IMR-90 (cell line): Measurements from ENCODE around the gene PI4KA. TPM values are rescaled to one million over a fixed set of nuclear protein-coding genes. Genes with fewer than 3 reads are reported as not detected.

ENCODE experiments used
- ATAC-seq: fragments of 200-7000 bp; cut with Tn5 transposase; 2 replicates; pipeline ENCODE4 v1.9.1; 2020; ENCODE audit warnings: low read depth, mild to moderate bottlenecking, moderate library complexity
- BruUV-seq: library from RNA; stranded (reverse); fragments of 400-500 nt; replicated peaks from 2 replicates; lab custom pipeline; 2021; lab: Mats Ljungman, UMichigan
- CTCF ChIA-PET: fragments of 300-600 bp; formaldehyde crosslinking; extraction: SDS; loops from one replicate; lab custom pipeline; 2021; ENCODE audit warnings: antibody characterized with exemption; lab: Yijun Ruan, JAX
- POLR2A ChIA-PET: fragments of 300-600 bp; sonication (Branson Sonifier 250); formaldehyde crosslinking; loops from one replicate; lab custom pipeline; 2022; ENCODE audit warnings: antibody characterized with exemption; ENCODE audit not compliant: unreplicated experiment; lab: Charles Lee
- DNase-seq: peaks from one replicate; pipeline ENCODE4 v3.0.0; 2013
- H2AFZ ChIP-seq: replicated peaks from 2 replicates; pipeline ENCODE3; 2013; ENCODE audit warnings: low read length, mild to moderate bottlenecking; ENCODE audit not compliant: poor library complexity
- H2AK5ac ChIP-seq: 2 replicates; pipeline ENCODE4 v1.6.1; 2013; ENCODE audit warnings: low read depth, low read length, inconsistent platforms
- H2AK9ac ChIP-seq: replicated peaks from 2 replicates; pipeline ENCODE3; 2013; ENCODE audit warnings: mild to moderate bottlenecking, low read depth, low read length, moderate library complexity; ENCODE audit not compliant: poor library complexity
- H2BK120ac ChIP-seq: 2 replicates; pipeline ENCODE4 v1.6.1; 2013; ENCODE audit warnings: low read depth, low read length, inconsistent platforms
- H2BK15ac ChIP-seq: 3 replicates; pipeline ENCODE4 v1.6.1; 2013; ENCODE audit warnings: low read depth, low read length, inconsistent platforms
- H2BK20ac ChIP-seq: 2 replicates; pipeline ENCODE4 v1.6.1; 2013; ENCODE audit warnings: low read depth, mild to moderate bottlenecking, inconsistent platforms, low read length, moderate library complexity
- H2BK5ac ChIP-seq: 2 replicates; pipeline ENCODE4 v1.6.1; 2013; ENCODE audit warnings: mild to moderate bottlenecking, low read depth, low read length, inconsistent platforms; ENCODE audit not compliant: poor library complexity, severe bottlenecking
- H3K14ac ChIP-seq: replicated peaks from 2 replicates; pipeline ENCODE4 v1.6.1; 2013; ENCODE audit warnings: low read depth, low read length, inconsistent platforms
- H3K18ac ChIP-seq: 2 replicates; pipeline ENCODE4 v1.6.1; 2013; ENCODE audit warnings: low read depth, low read length, control low read depth
- H3K23ac ChIP-seq: 2 replicates; pipeline ENCODE4 v1.6.1; 2013; ENCODE audit warnings: low read depth, low read length, inconsistent platforms
- H3K27ac ChIP-seq: 2 replicates; pipeline ENCODE4 v1.5.1; 2013; ENCODE audit warnings: mild to moderate bottlenecking, control low read depth, low read length; ENCODE audit not compliant: insufficient read depth
- H3K27me3 ChIP-seq: 2 replicates; pipeline ENCODE4 v1.6.1; 2013; ENCODE audit warnings: low read length; ENCODE audit not compliant: control insufficient read depth, insufficient read depth
- H3K36me3 ChIP-seq: 2 replicates; pipeline ENCODE4 v1.6.1; 2013; ENCODE audit warnings: low read length, mixed read lengths; ENCODE audit not compliant: control insufficient read depth, insufficient read depth
- H3K4ac ChIP-seq: 2 replicates; pipeline ENCODE4 v1.6.1; 2013; ENCODE audit warnings: low read depth, low read length, inconsistent platforms
- H3K4me1 ChIP-seq: 2 replicates; pipeline ENCODE4 v1.6.1; 2013; ENCODE audit warnings: low read length, mixed read lengths; ENCODE audit not compliant: control insufficient read depth, insufficient read depth
- H3K4me2 ChIP-seq: 2 replicates; pipeline ENCODE4 v1.6.1; 2013; ENCODE audit warnings: low read depth, mild to moderate bottlenecking, control low read depth, low read length, moderate library complexity
- H3K4me3 ChIP-seq: 2 replicates; pipeline ENCODE4 v1.5.1; 2013; ENCODE audit warnings: low read depth, mild to moderate bottlenecking, control low read depth, low read length, moderate library complexity; ENCODE audit not compliant: insufficient read depth
- H3K56ac ChIP-seq: 2 replicates; pipeline ENCODE4 v1.6.1; 2013; ENCODE audit warnings: low read length, inconsistent platforms; ENCODE audit not compliant: insufficient read depth; ENCODE audit errors: extremely low read depth
- H3K79me1 ChIP-seq, 2 experiments: 2 replicates each; pipeline ENCODE4 v1.6.1; 2013; ENCODE audit warnings: low read length in 2 of 2, inconsistent platforms in 1 of 2, low read depth in 1 of 2
- H3K9ac ChIP-seq: 2 replicates; pipeline ENCODE4 v1.6.1; 2013; ENCODE audit warnings: low read depth, low read length, control low read depth
- H3K9me1 ChIP-seq: 2 replicates; pipeline ENCODE4 v1.6.1; 2013; ENCODE audit warnings: low read length, inconsistent platforms; ENCODE audit not compliant: insufficient read depth
- H3K9me3 ChIP-seq: 2 replicates; pipeline ENCODE4 v1.6.1; 2013; ENCODE audit warnings: low read length; ENCODE audit not compliant: control insufficient read depth, insufficient read depth
- H4K20me1 ChIP-seq: 2 replicates; pipeline ENCODE4 v1.6.1; 2013; ENCODE audit warnings: low read length, inconsistent platforms; ENCODE audit not compliant: insufficient read depth
- H4K5ac ChIP-seq: 2 replicates; pipeline ENCODE4 v1.6.1; 2013; ENCODE audit warnings: mild to moderate bottlenecking, low read depth, low read length, control low read depth
- H4K8ac ChIP-seq, 2 experiments: 2 replicates each; pipeline ENCODE4 v1.6.1; 2013; ENCODE audit warnings: low read depth in 2 of 2, low read length in 2 of 2, control low read depth in 1 of 2, inconsistent platforms in 1 of 2
- H4K91ac ChIP-seq: 2 replicates; pipeline ENCODE4 v1.6.1; 2013; ENCODE audit warnings: low read depth, low read length, inconsistent platforms; ENCODE audit not compliant: insufficient read depth
- CTCF ChIP-seq: conservative IDR thresholded peaks from 2 replicates; pipeline ENCODE4 v1.5.1; 2012; ENCODE audit warnings: mild to moderate bottlenecking, low read depth, low read length, improper control_type of control experiment
- SMC3 ChIP-seq: fragments of 150-350 bp; IDR thresholded peaks from 2 replicates; pipeline ENCODE4 v1.6.1; 2016; ENCODE audit warnings: low read depth, mild to moderate bottlenecking, antibody characterized with exemption, low read length, moderate library complexity
- WGBS, 2 experiments: methylation state at CpG; one replicate each; pipeline versions ENCODE4 v1.1.5 to v1.1.7; 2013; ENCODE audit warnings: missing lambda C conversion rate in 2 of 2; ENCODE audit not compliant: insufficient read length in 1 of 2; ENCODE audit errors: extremely low coverage in 2 of 2; 5-methylcytosine and 5-hydroxymethylcytosine counted together
- dilution Hi-C: fragments of 300-500 bp; cut with HindIII; formaldehyde crosslinking; loops from one replicate; pipeline ENCODE4 v1.14.3; 2018; ENCODE audit warnings: low sequenced_read_pairs; ENCODE audit not compliant: unreplicated experiment
- in situ Hi-C: fragments of 300-500 bp; cut with MboI; formaldehyde crosslinking; loops from 3 replicates; pipeline ENCODE4 v1.14.3; 2019; ENCODE audit warnings: low sequenced_read_pairs, inconsistent platforms, mixed read lengths
- intact Hi-C: fragments of 100-400 bp; cut with micrococcal nuclease; formaldehyde crosslinking; loops from 2 replicates; pipeline ENCODE4 v1.10.0; 2022
- polyA plus RNA-seq, 3 experiments: library from polyadenylated mRNA; depleted of rRNA; stranded (reverse); fragments of >200 nt; gene quantifications; 2 replicates each; pipeline ENCODE4 v1.2.3, GENCODE V29; 2012; ENCODE audit warnings: low replicate concordance in 1 of 3
- total RNA-seq: library from RNA; depleted of rRNA; stranded (reverse); fragments of >200 nt; gene quantifications from 2 replicates; pipeline ENCODE4 v1.2.3, GENCODE V29; 2012

Gene PI4KA
- total and polyA plus RNA-seq, 2 of the 4 experiments (the other 2 are of a cell fraction): 16.8 to 35.5 TPM

DNA sequence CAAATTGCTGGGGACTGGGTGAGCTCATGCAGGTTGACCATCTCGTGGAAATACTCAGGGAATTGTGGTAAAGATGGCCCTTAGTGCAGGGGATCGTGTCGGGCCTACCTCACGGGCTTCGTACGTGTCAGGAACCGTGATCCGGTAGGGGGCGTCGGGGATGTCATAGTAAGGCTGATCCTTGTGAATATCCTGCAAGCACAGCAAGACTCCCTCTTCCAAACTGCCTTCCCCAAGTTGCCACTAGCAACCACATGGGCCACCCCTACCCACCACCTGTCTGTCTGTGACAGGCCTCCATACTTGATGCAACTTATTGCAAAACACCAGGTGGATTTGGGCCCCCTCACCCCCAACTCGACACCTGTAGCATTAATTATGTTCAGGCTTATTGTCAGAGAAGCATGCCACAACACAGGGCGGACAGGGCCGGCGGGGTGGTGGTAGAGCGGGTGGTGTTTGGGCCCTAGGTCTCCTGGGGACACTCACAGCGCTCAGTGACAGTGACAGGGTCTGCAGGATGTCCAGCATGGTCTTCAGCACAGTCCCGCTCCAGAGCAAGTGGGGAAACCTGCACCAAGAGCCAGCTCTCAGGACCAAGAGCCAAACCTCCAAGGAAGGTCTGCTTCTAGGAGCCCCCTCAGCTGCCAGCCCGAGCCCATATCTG, 107.3 kb downstream of the PI4KA start:
- Histone ChIP-seq H2BK120ac (no peak overlapping the region), H3K4me2 (no peak overlapping the region), H4K5ac (no peak overlapping the region), H3K18ac (no peak overlapping the region), H3K14ac (no peak overlapping the region), H3K23ac (no peak overlapping the region), H3K4me3 (no peak overlapping the region), H3K9me3 (no peaks in the 10 kb centered on the region), H4K8ac (no peak overlapping the region), H4K91ac (no peak overlapping the region), H3K36me3 (peaks cover 44% of the 10 kb centered on the region), H2BK15ac (no peak overlapping the region), H2BK5ac (no peak overlapping the region), H3K4me1 (peaks cover 9% of the 10 kb centered on the region), H3K4ac (no peak overlapping the region), H3K9me1 (peaks cover 15% of the 10 kb centered on the region; the same call in 1 of the 2 replicates), H3K56ac (no peak overlapping the region), H2AFZ (no peak overlapping the region), H2AK9ac (peak overlapping the region; percentile 91), H3K79me1 (no peaks in the 10 kb centered on the region; a peak in 1 of 4 replicates), H2BK20ac (no peak overlapping the region), H3K9ac (no peak overlapping the region), H3K27ac (no peak overlapping the region), H2AK5ac (0 out of 2 replicates have a peak overlapping the region, but pooled peaks have one; percentile 20), H3K27me3 (no peaks in the 10 kb centered on the region), H4K20me1 (peaks cover 13% of the 10 kb centered on the region)
- in situ Hi-C loops (no loop called here), dilution Hi-C loops (no loop called here), intact Hi-C loops (no loop called here)
- TF ChIP-seq CTCF (0 out of 2 replicates have a peak, but pooled peaks have one; percentile 2), SMC3 (no peak)
- POLR2A ChIA-PET: no interaction called here
- WGBS, 2 experiments: 93% methylated on average over 12 of the region's 18 CpGs; no CpG with 5 or more reads in 1 of the 2 experiments
- CTCF ChIA-PET: interaction anchor here (0.9 kb wide), 1 partner anchor 10 kb away, joined by 8 read pairs; no protein-coding TSS in a partner anchor
- ATAC-seq (no peak), DNase-seq (no peak)
- BruUV-seq: no TSS peak
